IPS-20b (cell line): ENCODE results near the gene AKT1.

ENCODE experiments used
- H3K27ac ChIP-seq: one replicate; pipeline ENCODE4 v1.5.1; 2013; ENCODE audit warnings: low read length
- H3K27me3 ChIP-seq: 2 replicates; pipeline ENCODE4 v1.6.1; 2013; ENCODE audit warnings: mild to moderate bottlenecking, low read length, inconsistent platforms; ENCODE audit not compliant: insufficient read depth
- H3K36me3 ChIP-seq: 2 replicates; pipeline ENCODE4 v1.6.1; 2013; ENCODE audit warnings: low read depth, mild to moderate bottlenecking, inconsistent platforms, low read length, moderate library complexity; ENCODE audit not compliant: insufficient read depth
- H3K4me1 ChIP-seq: 2 replicates; pipeline ENCODE4 v1.6.1; 2013; ENCODE audit warnings: mild to moderate bottlenecking, control low read depth, inconsistent platforms, low read length, moderate library complexity; ENCODE audit not compliant: insufficient read depth
- H3K4me3 ChIP-seq: 2 replicates; pipeline ENCODE4 v1.5.1; 2013; ENCODE audit warnings: mild to moderate bottlenecking, low read length, inconsistent platforms
- H3K9ac ChIP-seq: 2 replicates; pipeline ENCODE4 v1.6.1; 2013; ENCODE audit warnings: low read depth, mild to moderate bottlenecking, inconsistent platforms, low read length, moderate library complexity
- H3K9me3 ChIP-seq: 2 replicates; pipeline ENCODE4 v1.6.1; 2013; ENCODE audit warnings: mild to moderate bottlenecking, low read depth, low read length, inconsistent platforms; ENCODE audit not compliant: insufficient read depth

Gene AKT1

DNA sequence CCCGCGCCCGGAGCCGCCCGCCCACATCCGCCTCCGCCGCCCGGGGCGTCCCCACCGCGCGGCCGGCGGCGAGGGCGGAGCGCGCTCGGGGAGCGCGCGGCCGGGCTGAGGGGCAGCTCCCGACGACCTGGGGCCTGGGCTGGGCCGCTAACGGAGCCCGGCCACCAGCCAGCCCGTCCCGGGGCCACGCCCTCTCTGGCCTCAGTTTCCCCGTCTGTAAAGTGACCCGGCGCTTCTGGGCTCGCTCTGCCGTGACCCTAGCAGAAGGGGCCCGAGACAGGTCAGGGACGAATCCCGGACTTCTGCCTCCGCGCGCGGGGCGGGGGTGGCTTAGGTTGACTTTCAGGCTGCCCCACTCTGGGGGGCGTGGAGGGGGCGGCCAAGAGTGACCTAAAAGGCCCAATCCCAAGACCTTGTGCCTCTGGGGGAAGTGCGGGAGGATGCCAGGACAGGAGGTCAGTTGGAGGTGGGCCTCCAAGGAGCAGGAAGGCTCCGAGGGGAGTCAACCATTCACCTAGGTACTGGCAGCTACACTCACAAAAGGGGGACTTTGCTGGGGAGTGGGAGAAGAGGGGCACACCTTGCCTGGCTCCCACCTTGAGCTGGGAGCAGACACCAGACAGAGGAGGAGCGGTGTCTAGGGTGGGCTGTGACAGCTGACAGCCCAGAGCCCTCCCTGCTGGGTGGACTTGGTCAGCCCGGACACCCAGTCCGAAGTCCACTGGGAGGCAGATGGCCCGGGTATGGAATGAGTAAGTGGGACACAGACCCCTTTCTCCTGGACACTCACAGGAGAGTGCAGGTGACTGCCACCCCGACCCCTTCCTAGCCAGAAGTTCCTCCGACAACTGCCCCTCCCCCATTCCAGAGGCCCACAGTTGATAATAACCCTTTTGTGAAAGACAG lies 486 bp upstream of the AKT1 start:
- Histone ChIP-seq H3K4me1 (peaks cover 13% of the 10 kb centered on the region; the same call in 1 of the 2 replicates), H3K27ac (no peak overlapping the region), H3K27me3 (peaks cover 65% of the 10 kb centered on the region), H3K9me3 (no peaks in the 10 kb centered on the region), H3K9ac (no peak overlapping the region; the same call in 1 of the 2 replicates), H3K36me3 (no peaks in the 10 kb centered on the region), H3K4me3 (peak overlapping the region; percentile 65; the same call in 1 of the 2 replicates)

- no peak overlapping the region for H3K27ac ChIP-seq
- peaks cover 13% of the 10 kb centered on the region; the same call in 1 of the 2 replicates for H3K4me1 ChIP-seq
- H3K27me3 ChIP-seq = peaks cover 56% of the 10 kb centered on the region
Observed at GRCh38 chr14:104794631-104794992, 936 bp downstream of the AKT1 start.

DNA sequence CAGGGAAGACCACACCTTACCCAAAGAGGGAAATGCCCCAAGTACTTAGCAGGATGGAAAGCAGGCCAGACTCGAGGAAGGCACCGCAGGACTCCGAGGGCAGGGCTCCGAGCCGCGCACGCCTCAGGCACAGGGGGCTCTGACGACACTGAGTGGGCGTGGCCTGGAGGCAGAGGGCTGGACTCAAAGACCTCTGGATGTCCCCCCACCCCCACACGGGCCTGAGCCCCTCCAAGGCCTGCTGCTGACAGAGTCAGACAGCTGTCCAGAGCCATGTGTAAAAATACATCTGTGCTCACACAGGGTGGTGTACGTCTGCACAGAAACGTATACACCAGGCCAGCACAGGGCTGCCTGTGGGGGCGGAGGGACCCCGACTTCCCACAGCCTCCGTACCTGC lies 1.4 kb downstream of the AKT1 start:
- Histone ChIP-seq H3K4me1 (peaks cover 10% of the 10 kb centered on the region; the same call in 1 of the 2 replicates), H3K27me3 (peaks cover 51% of the 10 kb centered on the region), H3K27ac (no peak overlapping the region), H3K4me3 (peak overlapping the region; percentile 75), H3K9ac (peak overlapping the region; percentile 58; the same call in 1 of the 2 replicates), H3K36me3 (no peaks in the 10 kb centered on the region; the same call in 1 of the 2 replicates), H3K9me3 (no peaks in the 10 kb centered on the region)

More at GRCh38 chr14:104794631-104794992, 936 bp downstream of the AKT1 start:
- H3K9ac ChIP-seq = peak overlapping the region; percentile 58; the same call in 1 of the 2 replicates
- H3K9me3 ChIP-seq = no peaks in the 10 kb centered on the region
- peak overlapping the region; percentile 75 for H3K4me3 ChIP-seq
- no peaks in the 10 kb centered on the region; the same call in 1 of the 2 replicates for H3K36me3 ChIP-seq

DNA sequence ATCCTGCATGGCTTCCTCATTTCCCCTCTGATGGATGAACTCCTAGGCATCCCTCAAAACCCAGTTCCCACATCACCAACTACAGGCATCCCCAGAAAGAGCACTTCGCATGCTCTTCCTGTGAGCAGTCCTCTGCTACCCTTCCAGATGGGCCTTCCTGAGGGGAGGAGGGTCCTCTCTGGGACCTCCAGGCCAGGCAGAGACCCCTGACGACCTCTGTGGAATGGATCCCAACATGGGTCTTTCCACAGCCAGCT lies 1.9 kb downstream of the AKT1 start:
- no peaks in the 10 kb centered on the region for H3K9me3 ChIP-seq
- H3K4me3 ChIP-seq = peak overlapping the region; percentile 75; the same call in 1 of the 2 replicates
- no peak overlapping the region for H3K27ac ChIP-seq
- no peak overlapping the region for H3K9ac ChIP-seq
- H3K27me3 ChIP-seq = peaks cover 46% of the 10 kb centered on the region
- H3K36me3 ChIP-seq = no peaks in the 10 kb centered on the region; the same call in 1 of the 2 replicates
- peaks cover 10% of the 10 kb centered on the region; the same call in 1 of the 2 replicates for H3K4me1 ChIP-seq

GRCh38 chr14:104792945-104793702 lies 2.4 kb downstream of the AKT1 start:
- Histone ChIP-seq H3K4me3 (peak overlapping the region; percentile 75; the same call in 1 of the 2 replicates), H3K27me3 (peaks cover 41% of the 10 kb centered on the region), H3K9ac (no peak overlapping the region), H3K36me3 (no peaks in the 10 kb centered on the region; the same call in 1 of the 2 replicates), H3K9me3 (no peaks in the 10 kb centered on the region), H3K4me1 (peaks cover 10% of the 10 kb centered on the region; the same call in 1 of the 2 replicates), H3K27ac (no peak overlapping the region)

GRCh38 chr14:104792101-104792884 lies 3.3 kb downstream of the AKT1 start:
- H3K36me3 ChIP-seq = no peaks in the 10 kb centered on the region; the same call in 1 of the 2 replicates

DNA sequence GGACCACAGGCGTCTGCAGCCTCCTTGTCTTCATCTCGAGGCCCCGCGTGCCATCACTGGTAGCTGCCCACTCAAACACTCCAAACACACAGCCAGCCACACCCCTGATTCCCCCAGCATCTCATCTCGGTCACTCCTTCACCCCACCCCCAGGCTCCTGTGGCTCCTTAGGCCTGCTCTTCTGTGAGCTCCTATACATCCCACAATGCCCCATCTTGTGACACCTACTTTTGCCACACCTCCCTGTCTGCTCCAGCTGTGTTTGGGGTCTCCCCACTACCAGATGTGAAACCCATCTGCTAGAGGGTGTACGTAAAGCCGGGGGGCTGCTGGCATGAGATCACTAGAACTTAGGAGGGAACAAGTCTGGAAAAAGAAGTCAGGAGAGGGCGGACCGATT lies 4.1 kb downstream of the AKT1 start:
- Histone ChIP-seq H3K9ac (no peak overlapping the region), H3K27me3 (peaks cover 24% of the 10 kb centered on the region), H3K4me1 (peaks cover 10% of the 10 kb centered on the region; the same call in 1 of the 2 replicates), H3K4me3 (no peak overlapping the region), H3K9me3 (no peaks in the 10 kb centered on the region), H3K27ac (no peak overlapping the region), H3K36me3 (no peaks in the 10 kb centered on the region; the same call in 1 of the 2 replicates)

More at GRCh38 chr14:104792101-104792884, 3.3 kb downstream of the AKT1 start:
- Histone ChIP-seq H3K27me3 (peaks cover 32% of the 10 kb centered on the region), H3K27ac (no peak overlapping the region), H3K9ac (no peak overlapping the region), H3K4me3 (no peak overlapping the region), H3K4me1 (peaks cover 10% of the 10 kb centered on the region; the same call in 1 of the 2 replicates), H3K9me3 (no peaks in the 10 kb centered on the region)

- H3K9ac ChIP-seq = no peak overlapping the region
- H3K4me1 ChIP-seq = peaks cover 6% of the 10 kb centered on the region; the same call in 1 of the 2 replicates
- no peak overlapping the region for H3K27ac ChIP-seq
- no peaks in the 10 kb centered on the region; the same call in 1 of the 2 replicates for H3K36me3 ChIP-seq
- H3K27me3 ChIP-seq = peaks cover 17% of the 10 kb centered on the region; the same call in 1 of the 2 replicates
- no peak overlapping the region for H3K4me3 ChIP-seq
- no peaks in the 10 kb centered on the region for H3K9me3 ChIP-seq
Observed at GRCh38 chr14:104789752-104790743, 5.5 kb downstream of the AKT1 start.

DNA sequence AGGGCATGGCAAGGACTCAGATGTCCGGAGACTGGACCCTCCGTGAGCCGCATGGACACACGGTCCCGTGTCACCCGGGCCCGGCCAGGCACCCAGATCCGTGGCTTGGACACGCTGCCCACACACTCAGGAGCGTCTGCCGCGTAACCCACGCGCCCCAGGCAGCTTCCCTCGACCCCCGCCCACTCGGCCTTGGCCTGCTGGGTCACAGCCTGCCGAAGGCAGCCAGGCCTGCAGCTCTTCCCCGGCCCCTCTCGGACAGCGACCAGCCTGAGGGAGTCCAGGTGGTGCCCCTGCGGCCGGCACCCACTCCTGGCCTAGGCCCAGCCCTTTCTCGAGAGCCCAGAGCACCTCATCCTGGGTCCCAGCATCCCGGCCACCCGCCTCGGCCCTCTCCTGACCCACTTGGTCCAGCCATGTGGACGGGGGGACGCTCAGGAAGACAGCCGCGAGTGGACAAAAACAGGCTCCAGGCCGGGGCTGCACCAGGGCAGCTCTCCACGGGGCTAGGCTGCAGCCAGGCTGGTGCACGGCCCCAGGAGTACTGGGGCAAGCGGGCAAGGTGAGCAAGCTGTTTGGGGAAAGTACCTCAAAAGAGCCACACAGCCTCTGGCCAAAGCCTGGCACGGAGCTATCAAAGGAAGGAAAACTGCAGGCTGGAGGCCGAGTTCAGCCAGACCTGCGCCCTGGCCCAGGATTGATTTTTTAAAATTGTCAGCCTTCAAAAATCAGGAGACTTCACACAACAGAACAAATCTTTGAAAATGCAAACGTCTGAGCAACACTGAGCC lies 6.5 kb downstream of the AKT1 start:
- Histone ChIP-seq H3K4me3 (no peak overlapping the region), H3K27me3 (peaks cover 8% of the 10 kb centered on the region; the same call in 1 of the 2 replicates), H3K9me3 (no peaks in the 10 kb centered on the region), H3K4me1 (peaks cover 6% of the 10 kb centered on the region; the same call in 1 of the 2 replicates), H3K36me3 (no peaks in the 10 kb centered on the region; the same call in 1 of the 2 replicates), H3K27ac (no peak overlapping the region), H3K9ac (no peak overlapping the region)
